Hematopoietic multipotent progenitor cell (in vitro differentiated cells): ENCODE results near the gene PBX1. TPM values are rescaled to one million over a fixed set of nuclear protein-coding genes. Genes with fewer than 3 reads are reported as not detected.

ENCODE experiments used
- DNase-seq, 3 donors: peaks; one replicate each; pipeline ENCODE4 v3.0.0-alpha.2; 2011 to 2015; ENCODE audit warnings: low read depth in 2 of 3, low spot score in 2 of 3
- total RNA-seq: library from RNA; depleted of rRNA; stranded (reverse); fragments of >200 nt; gene quantifications from one replicate; pipeline ENCODE4 v1.2.3, GENCODE V29; 2012

The PBX1 gene
- total RNA-seq, 1 donor, result 26.9 TPM

GRCh38 chr1:164742745-164743144, 183.8 kb downstream of the PBX1 start:
- no peak for DNase-seq

DNA sequence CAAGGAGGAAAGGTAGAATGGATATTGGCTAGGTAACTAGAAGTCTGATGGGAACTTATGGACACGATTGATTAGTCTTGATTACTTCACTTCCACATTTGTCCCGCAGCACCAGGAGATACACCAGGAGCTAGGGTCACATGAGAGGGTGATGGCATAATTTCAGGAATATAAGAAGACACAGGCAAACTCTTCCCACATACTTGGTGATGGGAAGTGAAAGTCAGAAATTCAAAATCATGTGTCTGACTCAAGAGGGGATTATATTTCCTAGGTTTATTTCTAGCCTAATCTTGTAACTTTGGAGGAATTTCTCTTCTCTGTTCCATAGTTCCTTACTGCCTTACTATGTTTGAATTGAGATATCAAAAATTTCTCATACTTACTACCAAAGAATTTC, 185.0 kb downstream of the PBX1 start:
- no peak for DNase-seq

GRCh38 chr1:164745736-164746135, 186.8 kb downstream of the PBX1 start:
- no peak for DNase-seq

GRCh38 chr1:164746632-164747031, 187.6 kb downstream of the PBX1 start:
- DNase-seq, result no peak

- DNase-seq, result no peak
These were observed 189.4 kb downstream of the PBX1 start for GRCh38 chr1:164748253-164748899.

DNA sequence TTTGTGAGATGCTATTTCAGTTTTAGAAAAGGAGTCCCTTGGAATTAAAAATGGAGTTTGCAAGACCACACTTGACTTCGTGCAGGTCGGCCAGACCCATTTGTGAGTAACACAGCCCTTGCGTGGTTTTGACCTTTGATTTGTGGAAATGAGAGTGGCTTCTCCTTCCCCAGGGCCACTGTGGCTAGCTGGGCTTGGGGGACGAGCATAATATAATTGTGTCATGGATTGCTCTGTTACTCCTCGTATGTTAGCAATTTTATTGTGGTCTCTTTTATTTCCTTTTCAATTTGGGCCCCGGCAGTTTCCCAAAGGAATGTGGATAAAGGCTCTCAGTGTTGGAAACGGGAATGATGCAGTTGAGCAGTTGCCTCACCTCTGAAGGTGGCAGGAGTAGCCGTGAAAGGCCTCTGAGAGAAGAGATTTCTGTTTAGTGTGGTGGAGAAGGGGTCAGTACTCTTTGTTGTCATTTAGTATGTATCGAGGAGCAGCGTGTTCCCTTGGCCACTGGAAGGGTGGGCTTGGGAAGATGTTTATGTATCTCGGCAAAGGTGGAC, 194.6 kb downstream of the PBX1 start:
- no peak for DNase-seq

GRCh38 chr1:164754088-164754600, 195.2 kb downstream of the PBX1 start:
- DNase-seq, result no peak

DNA sequence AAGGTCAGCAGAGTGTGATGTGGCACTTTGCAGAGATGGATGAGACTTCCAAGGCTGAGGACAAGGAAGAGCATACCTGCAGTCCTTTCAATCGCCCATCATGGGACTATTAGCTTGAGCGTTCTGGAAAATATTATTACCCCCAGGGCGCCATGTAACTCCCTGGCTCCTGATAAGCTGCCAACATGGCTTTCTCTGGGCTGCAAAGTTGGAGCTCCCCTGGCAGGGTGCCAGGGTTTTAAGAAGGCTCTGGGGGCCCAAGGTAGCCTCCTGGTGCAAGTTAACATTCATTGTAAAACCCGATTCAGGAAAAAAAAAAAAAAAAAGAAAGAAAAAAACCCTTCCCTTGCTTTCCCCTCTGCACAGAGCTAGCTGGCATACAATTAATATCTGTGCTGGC, 196.7 kb downstream of the PBX1 start:
- no peak for DNase-seq

DNA sequence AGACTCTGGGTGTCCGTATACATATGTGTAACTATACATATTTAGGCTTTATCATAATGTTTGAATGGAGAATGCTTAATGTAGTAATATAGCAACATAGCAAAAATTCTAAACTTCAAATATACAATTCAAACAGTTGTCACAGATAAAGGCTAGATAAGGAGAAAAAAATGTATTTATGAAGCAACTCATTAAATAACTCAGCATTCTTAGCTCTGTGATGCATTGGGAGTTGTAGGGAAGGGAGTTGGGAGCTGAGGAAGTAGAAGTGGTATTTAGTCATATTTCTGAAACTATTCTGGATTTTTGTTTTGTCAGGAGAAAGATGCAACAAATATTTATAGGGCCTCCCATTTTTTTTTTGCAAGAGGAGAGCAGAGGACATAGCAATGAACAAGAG, 197.8 kb downstream of the PBX1 start:
- DNase-seq, result no peak

GRCh38 chr1:164757625-164758024, 198.6 kb downstream of the PBX1 start:
- no peak for DNase-seq

GRCh38 chr1:164759144-164759920, 200.3 kb downstream of the PBX1 start:
- DNase-seq, result no peak

DNA sequence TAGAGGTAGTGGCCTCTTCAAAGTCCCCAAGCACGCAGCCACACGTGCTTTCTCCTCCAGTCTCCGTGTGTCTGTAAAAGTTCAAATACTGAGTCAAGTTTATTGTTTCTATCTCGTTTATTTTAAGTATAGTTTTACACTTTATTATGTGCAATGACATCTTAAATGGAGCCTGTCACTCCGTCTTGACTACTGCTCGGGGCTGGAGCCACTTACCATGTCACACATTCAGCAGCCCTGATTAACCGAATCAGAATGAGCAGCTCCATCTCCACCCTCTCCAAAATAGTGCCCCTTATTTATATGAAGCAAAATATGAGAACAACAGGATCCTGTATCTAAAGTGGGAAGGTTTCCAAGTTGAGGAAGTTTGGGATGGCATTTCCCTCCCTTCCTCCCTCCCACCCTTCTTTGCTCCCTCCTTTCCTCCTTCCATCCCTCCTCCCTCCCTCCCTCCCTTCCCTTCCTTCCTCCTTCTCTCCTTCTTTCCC, 201.0 kb downstream of the PBX1 start:
- DNase-seq, result no peak

GRCh38 chr1:164760569-164760968, 201.6 kb downstream of the PBX1 start:
- DNase-seq, result no peak

GRCh38 chr1:164761009-164761408, 202.0 kb downstream of the PBX1 start:
- DNase-seq, result no peak

DNA sequence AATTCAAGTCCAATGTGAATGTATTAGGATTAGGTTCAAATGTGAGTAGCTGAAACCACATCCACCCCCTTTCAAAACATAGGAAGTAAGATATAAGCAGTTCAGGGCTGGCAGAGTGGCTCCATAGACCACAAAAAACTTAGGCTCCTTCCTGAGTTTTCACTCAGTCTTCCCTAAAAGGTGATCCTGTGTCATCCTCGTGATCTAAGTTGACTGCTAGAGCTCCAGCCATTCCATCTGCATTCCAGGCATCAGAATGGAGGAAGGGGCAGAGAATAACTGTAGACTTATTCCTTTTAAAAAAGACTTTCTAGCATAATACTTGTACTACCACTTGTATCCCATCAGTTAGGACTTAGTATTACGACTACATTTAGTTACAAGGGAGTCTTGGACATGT, 204.1 kb downstream of the PBX1 start:
- DNase-seq, result no peak

GRCh38 chr1:164764333-164764732, 205.3 kb downstream of the PBX1 start:
- no peak for DNase-seq

- no peak for DNase-seq
These were observed 206.6 kb downstream of the PBX1 start for GRCh38 chr1:164765557-164765956.

- no peak for DNase-seq
These were observed 207.2 kb downstream of the PBX1 start for GRCh38 chr1:164765992-164766720.

- DNase-seq, result no peak
These were observed 208.9 kb downstream of the PBX1 start for GRCh38 chr1:164767752-164768402.

DNA sequence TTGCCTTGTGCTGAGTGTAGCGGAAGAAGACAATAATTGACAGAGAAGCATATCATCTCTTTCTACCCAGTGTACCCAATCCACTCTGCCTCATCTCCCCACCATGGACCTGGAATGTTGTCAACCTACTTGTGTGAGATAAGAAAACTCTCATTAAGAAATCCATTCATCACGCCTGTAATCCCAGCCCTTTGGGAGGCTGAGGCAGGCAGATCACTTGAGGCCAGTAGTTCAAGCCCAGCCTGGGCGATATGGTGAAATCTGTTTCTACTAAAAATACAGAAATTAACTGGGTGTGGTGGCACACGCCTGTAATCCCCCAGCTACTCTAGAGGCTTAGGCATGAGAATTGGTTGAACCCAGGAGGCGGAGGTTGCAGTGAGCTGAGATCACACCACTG, 209.6 kb downstream of the PBX1 start:
- no peak for DNase-seq
